Small intestine (tissue), 7 donors: ENCODE measurements around the gene ZNF574. TPM values are rescaled to one million over a fixed set of nuclear protein-coding genes. Genes with fewer than 3 reads are reported as not detected.

Source experiments
- DNase-seq, 2 donors: peaks; one replicate each; pipeline versions ENCODE4 v3.0.0 to v3.0.0-alpha.2; 2013
- FAIRE-seq: peaks from 2 replicates; lab custom pipeline; 2012; peaks lifted over from hg19 to GRCh38; lab: Jason Lieb, UNC
- H3K27ac ChIP-seq, 3 donors: one replicate each; pipeline ENCODE4 v1.5.1; 2013; ENCODE audit warnings: low read length in 2 of 3, mild to moderate bottlenecking in 2 of 3, control low read depth in 1 of 3, inconsistent platforms in 1 of 3, low read depth in 1 of 3, moderate library complexity in 1 of 3
- H3K27me3 ChIP-seq, 3 donors: one replicate each; pipeline ENCODE4 v1.6.1; 2013; ENCODE audit warnings: low read length in 3 of 3, inconsistent platforms in 1 of 3; ENCODE audit not compliant: control insufficient read depth in 3 of 3, insufficient read depth in 3 of 3
- H3K36me3 ChIP-seq, 3 donors: one replicate each; pipeline ENCODE4 v1.6.1; 2013; ENCODE audit warnings: low read length in 3 of 3, inconsistent platforms in 1 of 3, low read depth in 1 of 3, mild to moderate bottlenecking in 1 of 3, moderate library complexity in 1 of 3; ENCODE audit not compliant: control insufficient read depth in 3 of 3, insufficient read depth in 2 of 3
- H3K4me1 ChIP-seq, 3 donors: one replicate each; pipeline ENCODE4 v1.6.1; 2013; ENCODE audit warnings: low read length in 2 of 3, inconsistent platforms in 1 of 3, low read depth in 1 of 3, mild to moderate bottlenecking in 1 of 3, moderate library complexity in 1 of 3; ENCODE audit not compliant: control insufficient read depth in 3 of 3, insufficient read depth in 2 of 3
- H3K4me3 ChIP-seq, 3 donors: one replicate each; pipeline ENCODE4 v1.5.1; 2013; ENCODE audit warnings: low read length in 3 of 3, control low read depth in 1 of 3, inconsistent platforms in 1 of 3, low read depth in 1 of 3, mild to moderate bottlenecking in 1 of 3, moderate library complexity in 1 of 3
- H3K9me3 ChIP-seq, 2 donors: one replicate each; pipeline ENCODE4 v1.6.1; 2013; ENCODE audit warnings: low read depth in 1 of 2, low read length in 1 of 2; ENCODE audit not compliant: control insufficient read depth in 2 of 2, insufficient read depth in 1 of 2
- WGBS, 3 donors: extraction: QIAGEN DNeasy Blood & Tissue Kit; methylation state at CpG; one replicate each; pipeline ENCODE4 v1.1.7; 2013; 5-methylcytosine and 5-hydroxymethylcytosine counted together
- polyA plus RNA-seq, 4 donors: library from polyadenylated mRNA; stranded (reverse) in 3 of 4; unstranded in 1 of 4; fragments of 200-250 nt in 3 of 4; fragments of 120-200 nt in 1 of 4; gene quantifications; one replicate each; pipeline versions ENCODE4 v1.2.1 to v1.2.3, GENCODE V29; 2013
- donor health status: healthy with polysubstance abuse.
- donor health status: control.
- donor health status: control.
- donor health status: Bipolar disorder and iron deficiency.
- donor health status: healthy.

ZNF574 gene
- polyA plus RNA-seq, 4 donors, result 4.5 to 16.9 (median 7.4) TPM

DNA sequence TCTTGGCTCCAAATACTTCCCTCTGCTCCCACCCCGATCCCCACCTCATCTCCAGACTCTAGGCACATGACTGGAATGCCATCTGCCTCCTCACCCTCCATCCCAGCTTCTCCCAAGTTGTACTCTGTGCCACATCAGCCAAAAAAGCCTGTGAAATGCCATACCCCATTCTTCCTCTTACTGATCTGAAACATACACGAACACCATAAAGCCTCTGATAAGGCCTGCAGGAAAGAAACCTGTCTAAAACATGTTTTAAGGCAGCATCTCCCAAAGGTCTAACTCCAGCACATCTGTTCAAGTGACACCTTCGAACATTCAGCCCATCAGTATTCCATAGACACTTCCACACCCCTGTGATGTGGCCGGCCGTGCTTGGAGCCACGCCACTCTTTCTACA, 11.5 kb upstream of the ZNF574 start:
- DNase-seq, result no peak
- 80 to 84% (median 82%) methylated on average over 6 of the region's 6 CpGs for WGBS, 3 donors
- no peaks in the 10 kb centered on the region for H3K9me3 ChIP-seq
- H3K27ac ChIP-seq, result no peak overlapping the region
- H3K4me3 ChIP-seq, result no peak overlapping the region
- FAIRE-seq, result no peak
- H3K4me1 ChIP-seq, result no peaks in the 10 kb centered on the region
- H3K36me3 ChIP-seq, result no peaks in the 10 kb centered on the region
- H3K27me3 ChIP-seq, result peaks cover 0 to 23% (median 12%) of the 10 kb centered on the region in 3 donors

DNA sequence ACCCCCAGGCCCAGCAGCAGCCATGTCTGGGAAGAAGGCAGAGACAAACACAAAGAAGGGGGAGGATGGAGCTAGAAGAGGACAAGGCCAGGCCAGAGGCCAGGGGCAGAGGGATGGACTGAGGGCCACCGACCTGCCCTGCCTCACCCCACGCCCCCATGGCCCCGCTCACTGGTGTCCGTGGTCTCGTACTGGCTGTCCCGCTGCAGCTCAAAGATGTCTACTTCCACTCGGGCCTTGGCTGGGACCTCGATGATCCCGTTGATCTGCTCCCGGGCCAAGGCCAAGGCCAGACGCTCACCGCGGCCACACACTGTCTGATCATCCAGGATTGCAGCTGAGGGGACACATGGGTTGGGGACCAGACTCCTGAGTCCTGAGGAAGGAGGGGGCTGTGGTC, 10.9 kb upstream of the ZNF574 start:
- Histone ChIP-seq H3K4me3 (no peak overlapping the region), H3K4me1 (no peaks in the 10 kb centered on the region), H3K27me3 (peaks cover 0 to 29% (median 12%) of the 10 kb centered on the region in 3 donors), H3K27ac (no peak overlapping the region), H3K36me3 (no peaks in the 10 kb centered on the region), H3K9me3 (no peaks in the 10 kb centered on the region)
- 86 to 90% (median 86%) methylated on average over 13 of the region's 13 CpGs for WGBS, 3 donors
- DNase-seq (no peak), FAIRE-seq (no peak)

DNA sequence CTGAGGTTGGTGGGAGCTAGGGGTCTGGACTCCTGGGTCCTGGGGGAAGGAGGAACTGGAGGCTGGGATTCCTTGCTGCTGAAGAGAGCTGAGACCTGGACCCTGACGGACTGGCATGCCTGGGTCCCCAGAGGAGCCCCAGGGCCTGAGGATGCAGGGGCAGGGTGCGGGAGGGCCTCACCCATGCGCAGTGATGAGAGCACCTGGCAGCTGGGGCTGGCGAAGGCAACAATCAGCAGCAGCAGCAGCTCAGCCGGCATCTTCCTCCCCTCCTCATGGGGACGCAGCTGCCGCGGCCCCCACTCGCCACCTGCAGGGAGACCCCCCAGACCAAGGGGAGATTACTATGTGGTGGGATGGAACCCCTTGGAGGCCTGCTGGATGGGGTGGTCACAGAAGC, 10.5 kb upstream of the ZNF574 start:
- WGBS, 3 donors, result 87 to 93% (median 92%) methylated on average over 9 of the region's 9 CpGs
- no peaks in the 10 kb centered on the region for H3K36me3 ChIP-seq
- FAIRE-seq, result no peak
- no peaks in the 10 kb centered on the region for H3K4me1 ChIP-seq
- H3K9me3 ChIP-seq, result no peaks in the 10 kb centered on the region
- DNase-seq, result no peak
- peaks cover 0 to 33% (median 12%) of the 10 kb centered on the region in 3 donors for H3K27me3 ChIP-seq
- H3K4me3 ChIP-seq, result no peak overlapping the region
- no peak overlapping the region for H3K27ac ChIP-seq

DNA sequence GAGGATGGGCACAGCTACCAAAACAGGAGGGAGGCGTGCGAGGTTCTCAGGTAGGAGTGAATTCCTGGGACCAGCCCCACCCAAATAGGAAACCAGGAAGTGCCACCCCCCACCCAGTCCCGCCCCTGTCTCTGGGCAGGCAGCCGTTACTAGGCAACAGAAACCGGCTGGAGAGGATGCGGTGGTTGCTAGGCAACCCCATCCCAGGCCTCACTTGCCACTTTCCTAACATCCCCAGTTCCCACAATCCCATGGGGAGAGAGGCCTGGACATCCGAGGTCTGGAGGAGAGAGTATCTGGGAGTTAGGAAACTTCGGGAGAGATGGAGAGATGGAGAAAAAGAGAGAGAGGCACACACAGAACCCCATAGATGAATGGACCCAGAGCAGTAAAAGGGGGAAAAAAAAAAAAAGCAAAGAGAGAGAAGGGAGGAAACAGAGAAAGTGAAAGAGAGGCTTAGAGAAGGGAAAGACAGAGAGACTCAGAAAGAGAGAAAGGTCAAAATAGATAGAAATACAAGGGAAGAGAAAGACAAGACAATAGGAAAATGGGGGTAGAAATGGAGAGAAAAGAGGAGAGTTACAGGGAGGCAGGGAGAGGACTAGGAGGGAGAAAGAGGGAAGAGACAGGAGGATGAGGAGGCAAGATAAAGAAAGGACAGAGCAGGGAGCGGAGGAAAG, 9.8 kb upstream of the ZNF574 start:
- Histone ChIP-seq H3K4me1 (no peaks in the 10 kb centered on the region), H3K9me3 (no peaks in the 10 kb centered on the region), H3K4me3 (no peak overlapping the region), H3K27ac (no peak overlapping the region), H3K27me3 (peaks cover 0 to 40% (median 12%) of the 10 kb centered on the region in 3 donors), H3K36me3 (no peaks in the 10 kb centered on the region)
- WGBS, 3 donors, result 24 to 46% (median 26%) methylated on average over 8 to 9 of the region's 9 CpGs
- peak in 1 of 2 donors; percentile 23 for DNase-seq
- no peak for FAIRE-seq

DNA sequence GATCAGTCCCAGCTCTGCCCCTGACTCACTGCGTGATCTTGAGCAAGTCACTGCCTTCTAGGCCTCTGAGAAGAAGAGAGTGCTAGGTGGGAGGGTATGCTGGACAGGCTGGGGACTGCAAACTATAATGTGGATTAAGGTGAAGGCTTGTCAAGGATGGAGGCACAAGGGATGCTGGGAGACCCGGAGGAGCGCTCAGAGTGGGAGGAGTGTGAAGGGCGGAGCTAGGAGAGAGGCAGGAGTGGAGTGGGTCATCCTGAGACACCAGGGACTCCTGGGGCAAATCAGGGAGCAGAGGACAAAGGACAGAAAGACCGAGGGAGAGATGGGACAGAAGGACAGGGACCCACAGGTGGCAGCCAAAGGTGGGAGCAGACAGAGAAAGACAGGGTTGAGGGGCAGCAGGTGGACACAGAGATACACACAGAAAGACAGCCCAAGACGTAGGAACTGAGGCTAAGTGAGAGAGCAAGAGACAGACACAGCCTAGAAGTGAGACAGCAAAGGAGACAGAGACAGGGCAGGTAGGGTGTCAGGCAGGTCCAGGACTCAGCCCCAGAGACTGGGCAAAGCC, 8.6 kb upstream of the ZNF574 start:
- WGBS, 3 donors, result 48 to 71% (median 52%) methylated on average over 6 of the region's 6 CpGs
- Histone ChIP-seq H3K9me3 (no peaks in the 10 kb centered on the region), H3K4me1 (no peaks in the 10 kb centered on the region), H3K27ac (no peak overlapping the region), H3K4me3 (no peak overlapping the region), H3K36me3 (no peaks in the 10 kb centered on the region), H3K27me3 (peaks cover 0 to 40% (median 12%) of the 10 kb centered on the region in 3 donors)
- no peak for FAIRE-seq
- DNase-seq, result no peak

DNA sequence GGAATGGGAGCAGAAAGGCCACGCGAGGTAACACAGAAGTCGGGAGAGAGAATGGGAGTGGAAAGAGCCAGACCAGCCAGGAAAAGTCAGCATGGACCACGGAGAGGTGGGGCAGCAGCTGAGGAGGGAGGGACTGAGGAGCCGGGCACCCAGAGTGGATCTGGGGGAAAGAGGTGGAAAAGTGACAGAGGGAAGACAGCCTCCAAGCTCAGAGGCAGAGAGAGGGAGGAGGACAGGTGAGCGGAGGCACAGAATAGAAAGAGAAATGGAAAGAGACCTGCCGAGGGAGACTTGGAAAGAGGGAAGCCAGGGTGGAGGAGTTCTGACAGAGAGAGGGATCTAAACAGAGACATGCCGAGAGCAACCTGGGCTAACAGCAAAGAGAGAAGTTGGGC, 7.6 kb upstream of the ZNF574 start:
- Histone ChIP-seq H3K27ac (no peak overlapping the region), H3K27me3 (peaks cover 0 to 40% (median 12%) of the 10 kb centered on the region in 3 donors), H3K4me1 (no peaks in the 10 kb centered on the region), H3K9me3 (no peaks in the 10 kb centered on the region), H3K36me3 (no peaks in the 10 kb centered on the region), H3K4me3 (no peak overlapping the region)
- FAIRE-seq (no peak), DNase-seq (no peak)
- whole genome bisulfite sequencing, 3 donors, result 37 to 45% (median 40%) methylated on average over 8 of the region's 8 CpGs

DNA sequence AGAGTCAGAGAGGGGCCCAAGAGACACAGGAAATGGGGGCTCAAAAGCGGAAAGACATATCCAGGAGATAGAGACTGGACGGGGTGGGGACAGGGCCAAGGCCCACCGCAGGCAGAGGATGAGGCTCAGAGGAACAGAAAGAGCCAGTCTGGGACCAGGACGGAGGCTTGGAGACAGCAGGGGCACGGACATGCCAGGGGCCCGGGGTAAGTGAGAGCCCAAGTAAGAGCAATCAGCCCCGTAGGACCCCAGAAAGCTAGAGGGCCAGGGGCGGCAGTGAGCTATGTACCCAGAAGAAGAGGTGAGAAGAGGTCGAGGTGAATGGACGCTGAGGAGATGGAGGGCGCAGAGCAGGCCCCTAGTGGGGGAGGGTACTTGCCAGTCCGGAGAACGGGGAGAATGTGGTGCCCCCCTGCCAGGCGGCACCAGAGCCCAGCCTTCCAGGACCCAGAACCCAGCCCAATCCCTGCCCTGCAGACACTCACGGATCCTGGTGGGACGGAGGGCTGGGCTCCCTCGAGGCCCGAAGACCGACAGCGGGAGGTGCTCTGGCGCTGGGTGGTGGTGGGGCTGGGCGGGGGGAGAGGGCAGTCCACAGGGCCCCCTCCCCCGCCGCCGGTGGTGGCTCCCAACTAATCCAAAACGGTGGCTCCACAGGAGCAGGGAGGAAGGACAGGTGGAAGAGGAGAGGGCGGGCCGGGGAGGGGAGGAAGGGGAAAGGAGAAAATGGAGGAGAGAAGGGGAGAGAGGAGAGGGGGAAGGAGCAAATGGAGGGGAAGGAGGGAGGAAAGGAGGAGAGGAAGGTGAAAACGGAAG, 7.0 kb upstream of the ZNF574 start:
- Histone ChIP-seq H3K4me1 (no peaks in the 10 kb centered on the region), H3K4me3 (no peak overlapping the region), H3K27me3 (peaks cover 0 to 40% (median 12%) of the 10 kb centered on the region in 3 donors), H3K27ac (no peak overlapping the region), H3K9me3 (no peaks in the 10 kb centered on the region), H3K36me3 (no peaks in the 10 kb centered on the region)
- WGBS, 3 donors, result 14 to 32% (median 30%) methylated on average over 21 to 29 of the region's 29 CpGs
- FAIRE-seq, result no peak
- DNase-seq, result no peak

DNA sequence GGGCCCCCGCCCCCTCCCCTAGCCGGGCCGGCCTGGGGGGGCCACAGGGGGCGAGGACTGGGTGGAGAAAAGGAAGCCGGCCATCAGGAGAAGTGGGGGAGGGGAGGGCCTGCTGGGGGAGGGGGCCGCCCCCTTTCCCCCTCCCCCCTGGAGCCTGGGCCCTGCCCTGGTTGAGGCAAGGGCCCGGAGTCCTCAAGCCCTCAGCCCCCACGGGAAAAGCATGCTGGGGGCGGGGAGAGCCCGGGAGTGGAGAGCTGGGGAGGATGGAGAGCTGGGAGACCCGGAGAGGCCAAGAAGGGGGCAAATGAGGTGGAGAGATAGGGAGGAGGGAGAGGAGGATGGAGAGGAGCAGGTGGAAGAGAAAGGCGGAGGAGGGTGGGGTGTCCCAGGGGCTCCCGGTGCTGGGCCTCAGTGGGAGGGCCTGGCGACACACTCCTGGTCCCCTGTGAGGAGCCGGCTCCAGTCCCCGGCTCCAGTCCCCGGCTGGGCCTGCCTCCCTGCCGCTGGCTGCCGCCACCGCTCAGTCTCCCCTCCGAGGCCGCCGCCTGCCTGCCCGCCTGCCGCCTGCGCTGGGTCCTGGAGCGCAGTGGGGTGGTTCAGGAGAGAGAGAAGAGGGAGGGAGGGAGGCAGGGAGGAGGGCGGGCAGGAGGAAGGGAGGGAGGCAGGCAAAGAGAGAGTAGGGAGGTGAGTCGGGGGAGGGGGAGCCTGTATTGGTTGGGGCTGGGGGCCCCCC, 6.2 kb upstream of the ZNF574 start, which contains the start of gene GRIK5:
TSS of gene GRIK5 (minus strand) at position 588 of the 733 bp plus-strand sequence. CDS start 4,436 bp downstream, outside the sequence.
- FAIRE-seq (no peak), DNase-seq (no peak)
- H3K4me3 ChIP-seq, result peak within 1 kb of the TSS in 1 of 3 donors; percentile 27
- no peak within 1 kb of the TSS for H3K27ac ChIP-seq
- H3K4me1 ChIP-seq, result peaks cover 0 to 2% (median 0%) of the 10 kb centered on the region in 3 donors
- peaks cover 0 to 40% (median 12%) of the 10 kb centered on the region in 3 donors for H3K27me3 ChIP-seq
- WGBS, 3 donors, result 9 to 30% (median 22%) methylated on average over 21 to 29 of the region's 29 CpGs
- no peaks in the 10 kb centered on the region for H3K36me3 ChIP-seq
- H3K9me3 ChIP-seq, result no peaks in the 10 kb centered on the region
